BJ (cell line): ENCODE data around the gene STIM2. TPM values are rescaled to one million over a fixed set of nuclear protein-coding genes. Genes with fewer than 3 reads are reported as not detected.

Experiments used
- CTCF ChIA-PET: fragments of 350-600 bp; formaldehyde crosslinking; extraction: SDS; loops from one replicate; lab custom pipeline; 2021; ENCODE audit warnings: antibody characterized with exemption, inconsistent platforms; lab: Yijun Ruan, JAX
- POLR2A ChIA-PET: fragments of 300-600 bp; sonication (Branson Sonifier 250); formaldehyde crosslinking; extraction: SDS; loops from one replicate; lab custom pipeline; 2021; ENCODE audit warnings: antibody characterized with exemption; lab: Charles Lee
- DNase-seq: peaks from one replicate; pipeline ENCODE4 v3.0.0-alpha.2; 2011; ENCODE audit warnings: low read depth
- H3K27me3 ChIP-seq: 2 replicates; pipeline ENCODE4 v1.6.0; 2011; ENCODE audit warnings: low read length; ENCODE audit not compliant: control insufficient read depth, insufficient read depth
- H3K36me3 ChIP-seq: 2 replicates; pipeline ENCODE4 v1.5.1; 2011; ENCODE audit warnings: low read length; ENCODE audit not compliant: control insufficient read depth, insufficient read depth
- H3K4me3 ChIP-seq: 2 replicates; pipeline ENCODE4 v1.5.1; 2011; ENCODE audit warnings: low read depth, mild to moderate bottlenecking, control low read depth, low read length
- polyA plus RNA-seq: library from polyadenylated mRNA; depleted of rRNA; stranded (reverse); fragments of >200 nt; gene quantifications from 2 replicates; pipeline ENCODE4 v1.2.3, GENCODE V29; 2011
- TF ChIP-seq, protein P1 (sequence below): IDR thresholded peaks from 2 replicates; pipeline ENCODE4 v1.5.1; 2011; ENCODE audit warnings: low read depth, mild to moderate bottlenecking, control low read depth, inconsistent platforms, low read length, moderate library complexity; ENCODE audit not compliant: insufficient read depth

STIM2 gene
- polyA plus RNA-seq, 1 experiment: 17.8 TPM

DNA sequence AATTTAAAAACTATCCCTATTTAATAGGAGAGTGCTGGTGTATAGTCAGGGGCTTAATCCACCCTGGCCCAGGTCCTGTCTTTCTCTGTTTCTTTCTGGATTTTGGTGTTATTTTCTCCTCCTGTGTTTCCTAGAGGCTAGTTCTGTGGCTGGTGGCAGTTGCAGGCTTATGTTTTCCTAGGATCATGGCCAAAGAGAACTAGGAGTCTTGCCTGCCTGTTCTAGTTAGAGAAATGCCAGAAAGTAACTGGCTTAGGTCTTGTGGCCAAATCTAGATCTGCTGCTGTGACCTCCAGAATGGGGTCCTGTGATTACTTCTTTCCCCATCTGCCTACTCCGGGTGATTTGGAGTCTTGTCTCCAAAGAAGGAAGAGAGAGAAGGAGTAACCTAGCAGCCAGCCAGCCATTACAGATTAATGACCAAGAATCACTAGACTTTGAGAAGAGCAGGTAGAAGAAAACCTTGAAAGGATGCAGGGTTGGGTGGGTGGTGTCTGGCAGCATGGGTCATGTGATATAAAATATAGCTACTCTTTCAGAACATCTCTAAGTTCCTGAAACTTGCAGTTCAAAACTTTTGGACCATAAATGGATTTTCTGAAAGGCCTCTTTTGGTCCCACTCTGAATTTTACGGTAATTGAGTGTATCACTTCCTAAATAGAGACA is 117.9 kb downstream of the STIM2 start:
- CTCF ChIA-PET: interaction anchor here (1.2 kb wide), 1 partner anchor 9 kb away, joined by 4 read pairs; no protein-coding TSS in a partner anchor
- Histone ChIP-seq H3K4me3 (no peak overlapping the region), H3K36me3 (no peaks in the 10 kb centered on the region), H3K27me3 (no peaks in the 10 kb centered on the region)
- TF ChIP-seq, protein P1, sequence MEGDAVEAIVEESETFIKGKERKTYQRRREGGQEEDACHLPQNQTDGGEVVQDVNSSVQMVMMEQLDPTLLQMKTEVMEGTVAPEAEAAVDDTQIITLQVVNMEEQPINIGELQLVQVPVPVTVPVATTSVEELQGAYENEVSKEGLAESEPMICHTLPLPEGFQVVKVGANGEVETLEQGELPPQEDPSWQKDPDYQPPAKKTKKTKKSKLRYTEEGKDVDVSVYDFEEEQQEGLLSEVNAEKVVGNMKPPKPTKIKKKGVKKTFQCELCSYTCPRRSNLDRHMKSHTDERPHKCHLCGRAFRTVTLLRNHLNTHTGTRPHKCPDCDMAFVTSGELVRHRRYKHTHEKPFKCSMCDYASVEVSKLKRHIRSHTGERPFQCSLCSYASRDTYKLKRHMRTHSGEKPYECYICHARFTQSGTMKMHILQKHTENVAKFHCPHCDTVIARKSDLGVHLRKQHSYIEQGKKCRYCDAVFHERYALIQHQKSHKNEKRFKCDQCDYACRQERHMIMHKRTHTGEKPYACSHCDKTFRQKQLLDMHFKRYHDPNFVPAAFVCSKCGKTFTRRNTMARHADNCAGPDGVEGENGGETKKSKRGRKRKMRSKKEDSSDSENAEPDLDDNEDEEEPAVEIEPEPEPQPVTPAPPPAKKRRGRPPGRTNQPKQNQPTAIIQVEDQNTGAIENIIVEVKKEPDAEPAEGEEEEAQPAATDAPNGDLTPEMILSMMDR: no peak
- POLR2A ChIA-PET: no interaction called here
- DNase-seq: no peak

DNA sequence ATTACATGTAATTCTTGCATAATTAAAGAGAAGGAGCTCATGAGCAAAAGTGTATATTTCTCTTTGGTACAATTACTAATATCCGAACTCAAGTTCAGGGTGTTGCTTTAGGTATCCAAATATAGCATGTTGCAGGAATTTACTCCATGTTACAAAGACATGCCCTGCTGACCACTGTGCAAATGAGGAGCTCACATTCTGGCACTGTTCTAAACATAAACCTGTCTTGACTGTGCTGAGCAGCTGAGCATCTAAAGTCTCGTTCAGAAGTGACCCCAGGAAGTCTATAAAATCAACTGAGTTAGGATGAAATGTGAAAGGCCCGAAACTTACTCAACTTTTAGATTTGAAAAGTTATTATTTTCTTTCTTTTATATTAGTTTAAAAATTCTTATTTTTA is 124.3 kb downstream of the STIM2 start:
- TF ChIP-seq, protein P1: no peak
- H3K4me3 ChIP-seq: no peak overlapping the region
- POLR2A ChIA-PET: no interaction called here
- CTCF ChIA-PET: no interaction called here
- no peaks in the 10 kb centered on the region for H3K27me3 ChIP-seq
- no peak for DNase-seq
- H3K36me3 ChIP-seq: no peaks in the 10 kb centered on the region

- no peaks in the 10 kb centered on the region for H3K27me3 ChIP-seq
- POLR2A ChIA-PET: no interaction called here
- CTCF ChIA-PET: interaction anchor here (0.6 kb wide), 1 partner anchor 424 kb away, joined by 3 read pairs; no protein-coding TSS in a partner anchor
- DNase-seq: no peak
- TF ChIP-seq, protein P1: no peak
- no peak overlapping the region for H3K4me3 ChIP-seq
- H3K36me3 ChIP-seq: no peaks in the 10 kb centered on the region
Measured at GRCh38 chr4:26985873-26986272, 125.2 kb downstream of the STIM2 start.

- CTCF ChIA-PET: interaction anchor here (1.5 kb wide), 1 partner anchor 8 kb away, joined by 4 read pairs; no protein-coding TSS in a partner anchor
- Histone ChIP-seq H3K27me3 (no peaks in the 10 kb centered on the region), H3K4me3 (no peak overlapping the region), H3K36me3 (no peaks in the 10 kb centered on the region)
- POLR2A ChIA-PET: no interaction called here
- no peak for DNase-seq
- TF ChIP-seq, protein P1: no peak
Measured at GRCh38 chr4:26987191-26987590, 126.5 kb downstream of the STIM2 start.

DNA sequence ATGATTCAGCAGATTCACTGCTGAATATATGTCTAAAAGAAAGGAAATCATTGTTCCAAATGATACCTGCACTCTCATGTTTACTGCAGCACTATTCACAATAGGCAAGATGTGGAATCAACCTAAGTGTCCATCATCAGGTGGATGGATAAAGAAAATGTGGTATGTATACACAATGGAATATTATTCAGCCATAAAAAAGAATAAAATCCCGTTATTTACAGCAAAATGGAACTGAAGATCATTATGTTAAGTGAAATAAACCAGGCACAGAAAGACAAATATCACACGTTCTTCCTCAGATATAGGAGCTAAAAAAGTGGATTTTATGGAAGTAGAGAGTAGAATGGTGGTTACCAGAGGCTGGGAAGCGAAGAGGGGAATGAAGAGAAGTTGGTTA is 130.4 kb downstream of the STIM2 start:
- TF ChIP-seq, protein P1: no peak
- H3K4me3 ChIP-seq: no peak overlapping the region
- DNase-seq: no peak
- POLR2A ChIA-PET: no interaction called here
- H3K36me3 ChIP-seq: no peaks in the 10 kb centered on the region
- CTCF ChIA-PET: no interaction called here
- H3K27me3 ChIP-seq: no peaks in the 10 kb centered on the region
